Fibroblast of villous mesenchyme (primary cell): Measurements from ENCODE around the gene SGTA. TPM values are rescaled to one million over a fixed set of nuclear protein-coding genes. Genes with fewer than 3 reads are reported as not detected.

Experiments used
- DNase-seq: peaks from one replicate; pipeline ENCODE4 v3.0.0-alpha.2; 2010; ENCODE audit warnings: low read depth
- H3K4me3 ChIP-seq: 2 replicates; pipeline ENCODE4 v1.5.1; 2011; ENCODE audit warnings: low read depth, mild to moderate bottlenecking, low read length
- CTCF ChIP-seq: IDR thresholded peaks from 2 replicates; pipeline ENCODE4 v1.5.1; 2012; ENCODE audit warnings: low read depth, mild to moderate bottlenecking, low read length; ENCODE audit not compliant: insufficient read depth
- total RNA-seq: library from RNA; depleted of rRNA; stranded (reverse); fragments of >200 nt; gene quantifications from 2 replicates; pipeline ENCODE4 v1.2.3, GENCODE V29; 2012

The SGTA gene
- total RNA-seq, 1 donor: 44.5 TPM

GRCh38 chr19:2732157-2732725 is 50.8 kb downstream of the SGTA start:
- TF ChIP-seq CTCF: no peak
- no peak overlapping the region for H3K4me3 ChIP-seq
- no peak for DNase-seq

- no peak for TF ChIP-seq CTCF
- DNase-seq: no peak
Observed at GRCh38 chr19:2731181-2731995, 51.7 kb downstream of the SGTA start.

GRCh38 chr19:2729943-2730818 is 52.9 kb downstream of the SGTA start:
- DNase-seq: no peak
- no peak for TF ChIP-seq CTCF
- H3K4me3 ChIP-seq: no peak overlapping the region

More at GRCh38 chr19:2731181-2731995, 51.7 kb downstream of the SGTA start:
- no peak overlapping the region for H3K4me3 ChIP-seq

- no peak overlapping the region for H3K4me3 ChIP-seq
- TF ChIP-seq CTCF: no peak
- DNase-seq: no peak
Observed at GRCh38 chr19:2728783-2729387, 54.2 kb downstream of the SGTA start.

GRCh38 chr19:2727640-2727944 is 55.5 kb downstream of the SGTA start:
- no peak for DNase-seq
- no peak for TF ChIP-seq CTCF
- H3K4me3 ChIP-seq: no peak overlapping the region

GRCh38 chr19:2726904-2727639 is 56.0 kb downstream of the SGTA start:
- no peak for TF ChIP-seq CTCF
- no peak overlapping the region for H3K4me3 ChIP-seq
- no peak for DNase-seq
